Stimulated activated CD8-positive, alpha-beta memory T cell treated with anti-CD3 and anti-CD28 coated beads, Interleukin-12 subunit alpha, Interleukin-12 subunit beta, amount 100 ng/mL, for 4 hours (primary cell): Measurements from ENCODE around the gene PSENEN.
A peak's percentile ranks its signal among the peaks of the same experiment; 100 is the strongest.
"Not testable (repeated sequence)": the region's sequence is repeated elsewhere in the genome, so short reads cannot be mapped to it uniquely, and the experiment has no call there.

Experiments
- DNase-seq: peaks from one replicate; pipeline ENCODE4 v3.0.0-alpha.2; 2020; ENCODE audit warnings: low read depth

The PSENEN gene

DNA sequence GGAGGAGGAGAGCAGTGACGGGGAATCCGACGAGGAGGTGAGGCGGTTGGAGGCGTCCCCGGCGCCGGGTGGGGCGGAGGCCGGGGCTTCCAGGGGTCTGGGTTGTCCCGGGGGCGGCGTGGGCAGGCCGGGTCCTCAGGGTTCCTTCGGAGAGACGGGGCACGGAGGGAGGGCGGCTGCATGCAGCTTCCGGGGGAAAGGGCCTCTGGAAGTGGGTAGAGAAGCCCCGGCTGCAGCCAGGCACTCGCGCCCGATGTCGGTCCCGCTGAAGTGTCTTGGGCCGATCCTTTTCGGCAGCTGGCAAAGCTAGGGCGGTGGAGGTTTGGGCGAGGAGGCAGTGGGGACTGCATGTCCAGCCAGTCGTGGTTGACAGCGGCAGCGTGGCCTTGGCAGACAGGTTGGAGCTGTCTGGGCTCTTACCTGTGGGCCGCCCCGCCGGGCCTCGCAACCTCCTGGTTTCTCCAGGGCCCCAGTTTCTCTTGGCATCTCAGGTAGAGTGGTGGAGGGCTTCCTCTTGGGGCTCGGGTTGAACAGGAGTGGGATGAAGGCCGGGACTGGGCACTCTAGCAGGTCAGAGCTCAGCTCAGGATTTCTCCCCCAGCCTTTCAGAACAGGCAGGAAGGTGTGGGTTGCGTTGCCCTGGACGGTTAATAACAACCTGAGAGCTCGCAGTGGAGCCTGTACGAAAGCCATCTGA, 27.0 kb upstream of the PSENEN start:
- peak; percentile 52 for DNase-seq

GRCh38 chr19:35719402-35720162, 25.9 kb upstream of the PSENEN start:
- no peak for DNase-seq

GRCh38 chr19:35720163-35720524, 25.3 kb upstream of the PSENEN start:
- DNase-seq: no peak

DNA sequence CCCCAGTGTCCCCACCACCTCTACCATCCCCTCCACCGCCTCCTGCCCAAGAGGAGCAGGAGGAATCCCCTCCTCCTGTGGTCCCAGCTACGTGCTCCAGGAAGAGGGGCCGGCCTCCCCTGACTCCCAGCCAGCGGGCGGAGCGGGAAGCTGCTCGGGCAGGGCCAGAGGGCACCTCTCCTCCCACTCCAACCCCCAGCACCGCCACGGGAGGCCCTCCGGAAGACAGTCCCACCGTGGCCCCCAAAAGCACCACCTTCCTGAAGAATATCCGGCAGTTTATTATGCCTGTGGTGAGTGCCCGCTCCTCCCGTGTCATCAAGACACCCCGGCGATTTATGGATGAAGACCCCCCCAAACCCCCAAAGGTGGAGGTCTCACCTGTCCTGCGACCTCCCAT, 24.8 kb upstream of the PSENEN start:
- no peak for DNase-seq

GRCh38 chr19:35721374-35721773, 24.1 kb upstream of the PSENEN start:
- DNase-seq: no peak

DNA sequence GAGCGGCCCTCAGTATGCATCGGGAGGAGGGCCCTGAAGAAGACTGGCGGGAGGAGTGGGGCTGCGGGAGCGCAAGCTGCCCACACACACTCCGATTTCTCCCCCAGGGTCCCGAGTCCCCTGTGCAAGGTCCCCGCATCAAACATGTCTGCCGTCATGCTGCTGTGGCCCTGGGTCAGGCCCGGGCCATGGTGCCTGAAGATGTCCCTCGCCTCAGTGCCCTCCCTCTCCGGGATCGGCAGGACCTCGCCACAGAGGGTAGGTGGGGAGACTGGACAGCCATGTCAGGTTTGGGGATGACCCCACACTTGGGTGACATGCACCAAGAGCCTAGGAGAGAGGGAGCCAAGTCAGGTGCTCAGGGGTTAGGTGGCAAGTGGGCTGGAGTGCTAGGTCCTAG, 23.0 kb upstream of the PSENEN start:
- no peak for DNase-seq

- DNase-seq: no peak
Measured at GRCh38 chr19:35722897-35723296, 22.6 kb upstream of the PSENEN start.

DNA sequence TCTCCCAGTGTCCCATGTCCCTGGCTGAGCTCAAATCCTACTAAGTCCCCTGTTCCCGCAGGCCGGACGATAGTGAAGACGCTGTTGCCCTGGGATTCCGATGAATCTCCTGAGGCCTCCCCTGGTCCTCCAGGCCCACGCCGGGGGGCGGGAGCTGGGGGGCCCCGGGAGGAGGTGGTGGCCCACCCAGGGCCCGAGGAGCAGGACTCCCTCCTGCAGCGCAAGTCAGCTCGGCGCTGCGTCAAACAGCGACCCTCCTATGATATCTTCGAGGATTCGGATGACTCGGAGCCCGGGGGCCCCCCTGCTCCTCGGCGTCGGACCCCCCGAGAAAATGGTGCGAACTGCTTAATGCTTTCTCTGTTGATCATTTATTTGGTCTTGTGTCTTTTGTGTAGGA, 21.8 kb upstream of the PSENEN start:
- DNase-seq: no peak

DNA sequence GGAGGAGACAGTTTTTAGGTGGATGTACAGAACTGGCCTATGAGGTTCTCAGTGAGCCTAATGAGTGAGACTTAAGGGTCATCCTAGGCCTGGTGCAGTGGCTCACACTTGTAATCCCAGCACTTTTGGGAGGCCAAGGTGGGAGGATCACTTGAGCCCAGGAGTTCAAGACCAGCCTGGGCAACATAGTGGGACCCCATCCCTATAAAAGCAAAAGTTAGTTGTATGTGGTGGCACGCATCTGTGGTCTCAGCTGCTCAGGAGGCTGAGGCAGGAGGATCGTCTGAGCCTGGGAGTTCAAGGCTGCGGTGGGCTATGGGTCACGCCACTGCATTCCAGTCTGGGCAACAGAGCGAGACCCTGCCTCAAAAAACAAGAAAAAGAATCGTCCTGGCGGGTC, 21.3 kb upstream of the PSENEN start:
- not testable (repeated sequence) for DNase-seq

GRCh38 chr19:35724560-35724959, 20.9 kb upstream of the PSENEN start:
- DNase-seq: no peak

- DNase-seq: no peak
Measured at GRCh38 chr19:35725216-35725861, 20.1 kb upstream of the PSENEN start.

DNA sequence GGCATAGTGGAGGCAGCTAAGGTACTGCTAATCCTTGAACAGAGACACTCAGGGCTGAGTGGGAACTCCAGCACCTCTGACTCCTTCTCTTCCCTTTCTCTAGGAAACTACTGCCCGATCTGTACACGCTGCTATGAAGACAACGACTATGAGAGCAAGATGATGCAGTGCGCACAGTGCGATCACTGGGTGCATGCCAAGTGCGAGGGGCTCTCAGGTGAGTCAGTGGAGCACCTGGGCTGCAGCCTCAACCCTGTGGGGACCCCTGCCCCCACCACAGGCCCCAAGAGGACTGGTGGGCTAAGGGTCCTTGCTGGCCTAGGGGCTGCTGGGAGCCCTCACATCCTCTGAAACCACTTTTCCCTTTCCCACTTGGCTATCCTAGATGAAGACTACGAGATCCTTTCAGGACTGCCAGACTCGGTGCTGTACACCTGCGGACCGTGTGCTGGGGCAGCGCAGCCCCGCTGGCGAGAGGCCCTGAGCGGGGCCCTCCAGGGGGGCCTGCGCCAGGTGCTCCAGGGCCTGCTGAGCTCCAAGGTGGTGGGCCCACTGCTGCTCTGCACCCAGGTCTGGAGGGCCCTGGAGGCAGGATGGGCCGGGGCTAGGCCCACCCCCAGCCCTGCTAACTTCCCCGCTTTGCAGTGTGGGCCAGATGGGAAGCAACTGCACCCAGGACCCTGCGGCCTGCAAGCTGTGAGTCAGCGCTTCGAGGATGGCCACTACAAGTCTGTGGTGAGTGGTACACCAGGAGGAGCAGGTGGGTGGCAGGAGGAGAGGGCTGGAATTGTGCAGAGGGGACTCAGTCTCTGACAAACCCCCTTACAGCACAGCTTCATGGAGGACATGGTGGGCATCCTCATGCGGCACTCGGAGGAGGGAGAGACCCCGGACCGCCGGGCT, 18.1 kb upstream of the PSENEN start:
- no peak for DNase-seq

DNA sequence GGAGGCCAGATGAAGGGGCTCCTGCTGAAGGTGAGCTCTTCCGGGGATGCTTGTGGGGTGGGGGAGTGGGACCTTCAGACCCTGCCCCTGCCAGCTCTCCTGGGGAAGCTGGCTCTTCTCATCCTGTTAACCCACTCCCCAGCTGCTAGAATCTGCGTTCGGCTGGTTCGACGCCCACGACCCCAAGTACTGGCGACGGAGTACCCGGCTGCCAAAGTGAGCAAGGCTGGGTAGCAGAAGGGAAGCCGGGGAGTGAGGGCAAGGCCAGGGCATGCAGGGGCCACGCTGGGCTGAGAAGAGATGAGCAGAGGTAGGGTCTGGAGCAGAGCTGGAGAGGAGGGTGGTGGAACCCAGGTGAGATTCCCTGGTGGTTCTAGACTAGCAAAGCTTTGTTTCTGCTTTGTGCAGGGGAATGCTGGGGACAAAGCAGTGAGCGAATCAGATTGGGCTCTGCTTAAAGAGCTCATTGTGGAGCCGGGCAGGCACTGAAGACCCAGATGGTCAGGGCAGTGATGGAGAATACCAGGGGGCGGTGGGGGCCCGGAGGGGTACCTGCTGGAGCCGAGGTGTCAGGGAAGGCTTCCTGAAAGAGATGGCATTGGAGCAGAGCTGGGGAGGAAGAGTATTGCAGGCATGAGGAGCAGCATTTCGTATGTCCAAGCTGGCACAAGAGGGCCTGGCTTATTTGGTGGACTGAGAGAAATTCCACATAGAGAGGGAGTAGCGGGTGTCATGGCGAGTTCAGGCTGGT, 17.3 kb upstream of the PSENEN start:
- no peak for DNase-seq

- DNase-seq: no peak
Measured at GRCh38 chr19:35729021-35729420, 16.4 kb upstream of the PSENEN start.

DNA sequence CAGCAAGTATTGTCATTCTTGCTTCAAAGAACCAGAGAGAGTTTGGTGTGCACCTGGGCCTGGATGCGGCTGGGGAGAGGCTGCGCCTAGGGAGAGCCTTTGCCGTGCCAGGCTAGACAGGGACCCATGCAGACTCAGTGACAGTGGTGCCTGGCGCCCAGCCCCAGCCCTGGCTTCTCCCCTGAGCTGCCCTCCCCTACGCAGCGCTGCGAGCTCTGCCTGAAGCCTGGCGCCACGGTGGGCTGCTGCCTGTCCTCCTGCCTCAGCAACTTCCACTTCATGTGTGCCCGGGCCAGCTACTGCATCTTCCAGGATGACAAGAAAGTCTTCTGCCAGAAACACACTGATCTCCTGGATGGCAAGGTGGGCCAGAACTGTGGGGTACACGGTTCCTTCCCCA, 15.7 kb upstream of the PSENEN start:
- no peak for DNase-seq

DNA sequence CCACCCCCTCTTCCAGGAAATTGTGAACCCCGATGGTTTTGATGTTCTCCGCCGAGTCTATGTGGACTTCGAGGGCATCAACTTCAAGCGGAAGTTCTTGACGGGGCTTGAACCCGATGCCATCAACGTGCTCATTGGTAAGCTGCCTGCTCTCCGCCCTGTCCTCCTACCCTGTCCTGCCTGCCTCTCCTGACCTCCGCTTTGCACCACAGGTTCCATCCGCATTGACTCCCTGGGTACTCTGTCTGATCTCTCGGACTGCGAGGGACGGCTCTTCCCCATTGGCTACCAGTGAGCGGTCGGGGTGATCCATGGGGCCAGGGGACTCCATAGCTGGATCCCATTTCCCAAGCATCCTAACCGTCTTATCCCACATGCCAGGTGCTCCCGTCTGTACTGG, 15.1 kb upstream of the PSENEN start:
- no peak for DNase-seq

DNA sequence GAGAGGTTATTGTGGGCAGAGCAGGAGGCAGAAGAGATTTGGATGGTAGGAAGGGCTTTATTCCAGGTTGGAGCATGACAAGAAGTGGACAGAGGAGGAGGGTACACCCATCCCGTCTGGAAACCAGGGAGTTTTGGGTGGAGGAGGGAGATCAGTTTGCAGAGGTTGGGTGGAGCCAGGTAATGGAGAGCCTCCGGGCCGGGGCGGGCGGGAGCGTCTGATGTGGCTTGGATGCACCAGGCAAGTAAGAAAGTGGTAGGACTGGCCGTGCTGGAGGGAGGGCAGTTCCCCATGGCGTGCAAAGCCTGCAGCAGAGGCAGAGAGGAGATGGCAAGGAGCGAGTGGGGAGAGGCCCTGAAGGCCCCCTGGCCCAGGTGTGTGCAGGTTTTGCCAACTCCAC, 14.1 kb upstream of the PSENEN start:
- DNase-seq: no peak

DNA sequence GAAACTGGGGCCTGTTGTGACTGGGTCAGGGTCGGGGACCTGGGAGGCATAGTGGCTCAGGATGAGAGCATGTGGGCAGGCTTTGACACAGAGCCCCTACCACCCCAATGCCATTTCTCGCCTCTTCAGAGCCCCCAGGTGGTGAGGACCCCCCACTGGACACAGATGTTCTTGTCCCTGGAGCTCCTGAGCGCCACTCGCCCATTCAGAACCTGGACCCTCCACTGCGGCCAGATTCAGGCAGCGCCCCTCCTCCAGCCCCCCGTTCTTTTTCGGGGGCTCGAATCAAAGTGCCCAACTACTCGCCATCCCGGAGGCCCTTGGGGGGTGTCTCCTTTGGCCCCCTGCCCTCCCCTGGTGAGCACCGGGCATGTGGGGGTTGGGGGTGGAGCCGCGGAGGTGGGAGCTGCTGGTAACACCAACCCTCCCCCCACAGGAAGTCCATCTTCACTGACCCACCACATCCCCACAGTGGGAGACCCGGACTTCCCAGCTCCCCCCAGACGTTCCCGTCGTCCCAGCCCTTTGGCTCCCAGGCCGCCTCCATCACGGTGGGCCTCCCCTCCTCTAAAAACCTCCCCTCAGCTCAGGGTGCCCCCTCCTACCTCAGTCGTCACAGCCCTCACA, 13.6 kb upstream of the PSENEN start:
- no peak for DNase-seq

DNA sequence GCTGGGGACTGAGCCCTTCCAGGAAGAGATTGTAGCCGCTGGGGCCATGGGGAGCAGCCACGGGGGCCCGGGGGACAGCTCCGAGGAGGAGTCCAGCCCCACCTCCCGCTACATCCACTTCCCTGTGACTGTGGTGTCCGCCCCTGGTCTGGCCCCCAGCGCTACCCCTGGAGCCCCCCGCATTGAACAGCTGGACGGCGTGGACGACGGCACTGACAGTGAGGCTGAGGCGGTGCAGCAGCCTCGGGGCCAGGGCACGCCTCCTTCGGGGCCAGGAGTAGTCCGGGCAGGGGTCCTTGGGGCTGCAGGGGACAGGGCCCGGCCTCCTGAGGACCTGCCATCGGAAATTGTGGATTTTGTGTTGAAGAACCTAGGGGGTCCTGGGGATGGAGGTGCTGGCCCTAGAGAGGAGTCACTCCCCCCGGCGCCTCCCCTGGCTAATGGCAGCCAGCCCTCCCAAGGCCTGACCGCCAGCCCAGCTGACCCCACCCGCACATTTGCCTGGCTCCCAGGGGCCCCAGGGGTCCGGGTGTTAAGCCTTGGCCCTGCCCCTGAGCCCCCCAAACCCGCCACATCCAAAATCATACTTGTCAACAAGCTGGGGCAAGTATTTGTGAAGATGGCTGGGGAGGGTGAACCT, 12.8 kb upstream of the PSENEN start:
- no peak for DNase-seq
